Brain microvascular endothelial cell (primary cell): ENCODE measurements around the gene ACOX3.

Source experiments
- DNase-seq: peaks from one replicate; pipeline ENCODE4 v3.0.0-alpha.2; 2020
- H3K27ac ChIP-seq: fragments of 250-450 bp; sonication (Bioruptor Pico); 2 replicates; pipeline ENCODE4 v1.5.1; 2020; ENCODE audit warnings: mild to moderate bottlenecking, moderate library complexity
- H3K27me3 ChIP-seq: fragments of 250-450 bp; sonication (Bioruptor Pico); replicated peaks from 2 replicates; pipeline ENCODE4 v1.5.1; 2020; ENCODE audit warnings: mild to moderate bottlenecking
- H3K36me3 ChIP-seq: fragments of 250-450 bp; sonication (Bioruptor Pico); replicated peaks from 2 replicates; pipeline ENCODE4 v1.5.1; 2020; ENCODE audit warnings: mild to moderate bottlenecking
- H3K4me3 ChIP-seq: 2 replicates; pipeline ENCODE4 v1.5.1; 2011; ENCODE audit warnings: low read depth, mild to moderate bottlenecking, control low read depth, low read length, moderate library complexity
- in situ Hi-C: cut with HindIII; loops from 2 replicates; pipeline ENCODE4 v1.10.0; 2017; ENCODE audit warnings: low sequenced_read_pairs, low pct_ligation_motif_present
- TF ChIP-seq, protein P1 (sequence below): IDR thresholded peaks from 2 replicates; pipeline ENCODE4 v1.5.1; 2011; ENCODE audit warnings: low read depth, mild to moderate bottlenecking, moderate library complexity, low read length, control low read depth, inconsistent platforms; ENCODE audit errors: missing control alignments

Gene ACOX3

DNA sequence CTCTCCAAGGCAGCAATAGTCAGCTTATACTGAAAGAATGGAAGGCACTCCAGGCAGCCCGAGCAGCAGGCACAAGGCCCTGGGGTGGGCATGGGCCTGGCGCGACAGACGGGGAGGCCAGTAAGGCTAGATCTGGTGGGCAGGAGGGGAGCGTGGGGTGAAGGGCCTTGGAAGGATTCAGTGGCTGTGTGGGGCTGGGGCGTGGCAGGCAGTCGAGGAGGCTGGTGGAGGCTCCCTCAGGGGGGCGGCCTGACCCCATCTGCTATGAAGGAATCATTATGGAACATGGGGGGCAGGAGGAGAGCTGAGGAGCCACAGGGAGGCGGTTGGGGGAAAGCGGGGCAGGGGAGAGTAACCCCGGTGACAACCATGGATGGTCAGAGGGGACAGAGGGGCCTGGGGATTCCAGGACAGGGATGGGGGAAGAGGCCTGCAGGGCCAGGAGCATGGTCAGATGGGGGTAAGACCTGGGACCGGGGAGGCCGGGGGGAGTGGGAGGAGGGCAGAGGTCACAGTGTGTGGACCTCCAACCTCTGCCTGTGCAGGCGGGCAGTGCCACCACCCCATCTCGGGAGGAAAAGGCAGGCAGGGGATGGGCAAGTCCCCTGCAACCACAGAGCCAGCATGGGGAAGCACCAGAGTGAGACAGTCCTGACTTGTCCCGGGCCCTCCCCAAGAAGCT lies 70.3 kb downstream of the ACOX3 start:
- no peak overlapping the region for H3K27ac ChIP-seq
- TF ChIP-seq, protein P1, sequence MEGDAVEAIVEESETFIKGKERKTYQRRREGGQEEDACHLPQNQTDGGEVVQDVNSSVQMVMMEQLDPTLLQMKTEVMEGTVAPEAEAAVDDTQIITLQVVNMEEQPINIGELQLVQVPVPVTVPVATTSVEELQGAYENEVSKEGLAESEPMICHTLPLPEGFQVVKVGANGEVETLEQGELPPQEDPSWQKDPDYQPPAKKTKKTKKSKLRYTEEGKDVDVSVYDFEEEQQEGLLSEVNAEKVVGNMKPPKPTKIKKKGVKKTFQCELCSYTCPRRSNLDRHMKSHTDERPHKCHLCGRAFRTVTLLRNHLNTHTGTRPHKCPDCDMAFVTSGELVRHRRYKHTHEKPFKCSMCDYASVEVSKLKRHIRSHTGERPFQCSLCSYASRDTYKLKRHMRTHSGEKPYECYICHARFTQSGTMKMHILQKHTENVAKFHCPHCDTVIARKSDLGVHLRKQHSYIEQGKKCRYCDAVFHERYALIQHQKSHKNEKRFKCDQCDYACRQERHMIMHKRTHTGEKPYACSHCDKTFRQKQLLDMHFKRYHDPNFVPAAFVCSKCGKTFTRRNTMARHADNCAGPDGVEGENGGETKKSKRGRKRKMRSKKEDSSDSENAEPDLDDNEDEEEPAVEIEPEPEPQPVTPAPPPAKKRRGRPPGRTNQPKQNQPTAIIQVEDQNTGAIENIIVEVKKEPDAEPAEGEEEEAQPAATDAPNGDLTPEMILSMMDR = no peak
- no peak overlapping the region for H3K4me3 ChIP-seq
- no peaks in the 10 kb centered on the region for H3K27me3 ChIP-seq
- DNase-seq = no peak
- in situ Hi-C loops = no loop called here
- no peaks in the 10 kb centered on the region for H3K36me3 ChIP-seq

DNA sequence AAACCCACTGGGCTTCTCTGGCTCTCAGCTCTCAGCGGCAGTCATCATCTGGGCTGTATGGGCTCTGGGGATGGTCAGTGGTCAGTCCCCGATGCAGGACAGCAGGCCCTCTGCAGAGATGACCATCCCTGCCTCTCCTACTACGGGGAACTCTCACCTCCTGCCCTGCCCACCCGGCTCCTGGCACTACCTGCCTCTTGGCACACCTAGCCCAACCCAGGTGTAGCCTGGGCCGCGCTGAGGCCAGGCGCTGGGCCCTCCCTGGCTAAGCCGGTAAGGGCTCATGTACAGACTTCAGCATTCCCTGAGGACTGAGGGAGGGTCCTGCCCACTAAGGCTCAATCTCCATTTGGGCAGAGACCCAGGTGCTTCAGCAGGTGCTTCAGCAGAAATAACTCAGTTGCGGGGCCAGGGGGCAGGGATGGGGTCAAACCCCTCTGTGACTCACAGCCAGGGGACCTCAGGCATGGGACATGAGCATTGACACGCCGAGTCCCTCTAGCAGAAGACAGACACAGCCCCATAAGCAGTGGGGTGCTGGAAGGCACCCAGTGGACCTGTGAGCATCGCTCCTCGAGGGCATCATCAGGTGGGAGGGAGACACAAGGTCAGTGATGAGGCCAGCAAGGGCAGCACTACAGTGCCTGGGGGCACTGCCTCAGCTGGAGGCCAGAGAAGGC lies 71.0 kb downstream of the ACOX3 start:
- H3K36me3 ChIP-seq = no peaks in the 10 kb centered on the region

DNA sequence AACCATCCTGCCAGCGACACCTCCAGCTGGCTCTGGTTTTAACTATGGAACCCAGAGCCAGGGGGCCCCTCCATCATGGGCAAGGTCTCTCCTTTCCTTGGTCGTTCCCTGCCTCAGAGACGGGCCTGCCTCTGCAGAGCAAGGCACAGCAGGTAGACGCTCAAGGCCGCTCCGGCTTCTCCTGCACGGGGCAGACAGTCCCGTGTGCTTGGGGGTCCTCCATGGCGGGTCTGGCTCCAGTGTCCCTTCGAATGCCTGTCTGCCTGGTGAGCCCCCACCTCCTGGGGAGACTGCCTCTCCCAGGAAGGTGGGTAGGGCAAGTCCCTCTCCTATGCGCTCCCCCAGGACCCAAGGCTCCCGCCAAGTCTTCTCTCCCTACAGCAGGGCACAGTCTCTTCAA lies 71.5 kb downstream of the ACOX3 start:
- Histone ChIP-seq H3K4me3 (no peak overlapping the region), H3K27ac (no peak overlapping the region), H3K27me3 (no peaks in the 10 kb centered on the region), H3K36me3 (no peaks in the 10 kb centered on the region)
- TF ChIP-seq, protein P1 = no peak
- in situ Hi-C loops = no loop called here
- no peak for DNase-seq

More for the DNA sequence above, 71.0 kb downstream of the ACOX3 start:
- in situ Hi-C loops = no loop called here
- TF ChIP-seq, protein P1 = no peak
- no peak for DNase-seq
- Histone ChIP-seq H3K27ac (no peak overlapping the region), H3K4me3 (no peak overlapping the region), H3K27me3 (no peaks in the 10 kb centered on the region)

DNA sequence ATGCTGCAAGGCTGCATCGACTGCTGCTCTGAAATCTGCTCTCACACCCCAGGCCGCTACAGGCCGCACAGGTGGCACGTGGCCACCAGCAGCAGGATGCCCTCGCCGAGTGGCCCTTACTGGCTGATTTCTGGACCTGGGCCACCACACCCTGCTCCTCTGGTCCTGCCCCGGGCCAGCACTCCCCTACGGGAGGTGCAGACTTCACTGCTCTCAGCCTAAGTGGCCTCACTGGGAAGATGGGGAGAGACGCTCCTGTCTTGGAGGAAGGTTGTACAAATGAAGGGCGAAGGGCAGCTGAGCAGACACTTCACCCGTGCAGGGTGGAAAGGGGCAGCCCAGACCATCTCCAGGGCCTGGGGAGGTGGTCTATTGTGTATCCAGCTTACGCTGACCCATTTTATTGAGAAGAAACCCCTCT lies 72.5 kb downstream of the ACOX3 start:
- H3K36me3 ChIP-seq = no peaks in the 10 kb centered on the region
- DNase-seq = no peak
- H3K4me3 ChIP-seq = no peak overlapping the region
- in situ Hi-C loops = no loop called here
- no peak overlapping the region for H3K27ac ChIP-seq
- TF ChIP-seq, protein P1 = no peak
- H3K27me3 ChIP-seq = no peaks in the 10 kb centered on the region

DNA sequence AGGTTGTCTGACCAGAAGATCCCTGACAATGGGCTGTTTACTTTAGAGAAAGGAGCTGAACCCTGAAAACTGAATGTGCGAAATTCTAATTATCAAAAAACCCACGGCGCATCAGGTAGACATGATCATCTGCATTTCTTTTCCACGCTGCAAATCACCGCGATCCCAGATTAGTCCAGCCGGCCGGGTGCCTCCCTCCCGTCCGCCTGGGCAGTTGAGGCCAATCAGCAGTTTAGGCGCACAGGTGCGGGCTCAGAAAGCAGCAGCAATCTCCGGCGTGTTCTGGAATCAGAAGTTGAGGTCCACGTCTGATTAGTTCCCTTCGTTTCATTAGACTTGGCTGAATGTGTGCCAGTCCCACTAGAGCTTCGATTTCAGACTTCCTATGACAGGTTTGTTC lies 73.9 kb downstream of the ACOX3 start:
- TF ChIP-seq, protein P1 = no peak
- in situ Hi-C loops = no loop called here
- Histone ChIP-seq H3K36me3 (no peaks in the 10 kb centered on the region), H3K27me3 (no peaks in the 10 kb centered on the region), H3K4me3 (no peak overlapping the region), H3K27ac (no peak overlapping the region)
- DNase-seq = no peak
